Endothelial cell of umbilical vein (primary cell): ENCODE measurements around the gene GGT5. TPM values are rescaled to one million over a fixed set of nuclear protein-coding genes. Genes with fewer than 3 reads are reported as not detected.

Source experiments
- BruUV-seq: library from RNA; stranded (reverse); fragments of 400-500 nt; replicated peaks from 2 replicates; lab custom pipeline; 2021; lab: Mats Ljungman, UMichigan
- CTCF ChIA-PET: fragments of 300-600, 350-600 bp; sonication (Branson Sonifier 250); formaldehyde crosslinking; loops from one replicate; lab custom pipeline; 2021; ENCODE audit warnings: antibody characterized with exemption, inconsistent platforms; lab: Charles Lee
- POLR2A ChIA-PET: fragments of 300-600, 350-600 bp; sonication (Branson Sonifier 250); formaldehyde crosslinking; loops from one replicate; lab custom pipeline; 2021; ENCODE audit warnings: antibody characterized with exemption, inconsistent platforms; lab: Charles Lee
- DNase-seq: peaks from one replicate; pipeline ENCODE4 v3.0.0-alpha.2; 2011; ENCODE audit warnings: low read depth, low spot score
- FAIRE-seq: peaks from 2 replicates; lab custom pipeline; 2011; peaks lifted over from hg19 to GRCh38; lab: Jason Lieb, UNC
- H2AFZ ChIP-seq: 2 replicates; pipeline ENCODE4 v1.6.0; 2012; ENCODE audit warnings: low read depth, low read length, control low read depth, inconsistent platforms
- H3K27ac ChIP-seq: 2 replicates; pipeline ENCODE4 v1.5.1; 2011; ENCODE audit warnings: low read depth, mild to moderate bottlenecking, control low read depth, low read length, moderate library complexity; ENCODE audit not compliant: insufficient read depth
- H3K27me3 ChIP-seq, 2 experiments: 2 replicates each; pipeline versions ENCODE4 v1.6.0 to v1.6.1; 2011; ENCODE audit warnings: low read length in 2 of 2, mixed read lengths in 1 of 2; ENCODE audit not compliant: control insufficient read depth in 2 of 2, insufficient read depth in 2 of 2
- H3K36me3 ChIP-seq, 2 experiments: 2 replicates in 1 of 2; 3 replicates in 1 of 2; pipeline ENCODE4 v1.5.1; 2011; ENCODE audit warnings: low read length in 2 of 2, mild to moderate bottlenecking in 1 of 2, moderate library complexity in 1 of 2; ENCODE audit not compliant: control insufficient read depth in 2 of 2, insufficient read depth in 2 of 2; ENCODE audit errors: extremely low read depth in 1 of 2
- H3K4me1 ChIP-seq: 3 replicates; pipeline ENCODE4 v1.5.1; 2011; ENCODE audit warnings: mild to moderate bottlenecking, low read length; ENCODE audit not compliant: control insufficient read depth, insufficient read depth; ENCODE audit errors: extremely low read depth
- H3K4me2 ChIP-seq: 2 replicates; pipeline ENCODE4 v1.6.1; 2011; ENCODE audit warnings: low read length, control low read depth, mixed read lengths; ENCODE audit not compliant: insufficient read depth
- H3K4me3 ChIP-seq, 3 experiments: fragments of 200-600 bp in 1 of 3; sonication (generic), shearing (Covaris generic) in 1 of 3; replicated peaks in 1 of 3; 2 replicates each; pipeline ENCODE4 v1.5.1; 2011 to 2016; ENCODE audit warnings: control low read depth in 3 of 3, low read length in 3 of 3, mild to moderate bottlenecking in 2 of 3, inconsistent platforms in 1 of 3, low read depth in 1 of 3, moderate library complexity in 1 of 3; ENCODE audit not compliant: insufficient read depth in 1 of 3
- H3K79me2 ChIP-seq: 2 replicates; pipeline ENCODE4 v1.6.0; 2012; ENCODE audit warnings: low read length, inconsistent platforms; ENCODE audit not compliant: control insufficient read depth, insufficient read depth
- H3K9ac ChIP-seq: replicated peaks from 2 replicates; pipeline ENCODE3; 2011; ENCODE audit warnings: low read length, control low read depth; ENCODE audit not compliant: insufficient read depth; ENCODE audit errors: extremely low read depth
- H3K9me1 ChIP-seq: replicated peaks from 3 replicates; pipeline ENCODE4 v1.6.0; 2011; ENCODE audit warnings: mild to moderate bottlenecking, low read length; ENCODE audit not compliant: control insufficient read depth, insufficient read depth; ENCODE audit errors: extremely low read depth
- H3K9me3 ChIP-seq: replicated peaks from 2 replicates; pipeline ENCODE4 v1.5.1; 2012; ENCODE audit warnings: low read length, inconsistent platforms; ENCODE audit not compliant: control insufficient read depth, insufficient read depth
- H4K20me1 ChIP-seq: replicated peaks from 2 replicates; pipeline ENCODE3; 2011; ENCODE audit warnings: mild to moderate bottlenecking, low read length; ENCODE audit not compliant: control insufficient read depth, insufficient read depth; ENCODE audit errors: extremely low read depth
- CTCF ChIP-seq, 2 donors: IDR thresholded peaks; 1 replicate in 1 of 2; 2 replicates in 1 of 2; pipeline ENCODE4 v1.5.1; 2011; ENCODE audit warnings: low read length in 2 of 2, mild to moderate bottlenecking in 2 of 2, moderate library complexity in 2 of 2, control low read depth in 1 of 2, inconsistent platforms in 1 of 2, low read depth in 1 of 2; ENCODE audit not compliant: insufficient read depth in 1 of 2; ENCODE audit errors: extremely low read depth in 1 of 2
- EZH2 ChIP-seq: IDR thresholded peaks from 2 replicates; pipeline ENCODE4 v1.6.1; 2012; ENCODE audit warnings: borderline replicate concordance, low read depth, mild to moderate bottlenecking, moderate library complexity, low read length, inconsistent platforms; ENCODE audit not compliant: severe bottlenecking
- FOS ChIP-seq: IDR thresholded peaks from 2 replicates; pipeline ENCODE4 v1.6.1; 2011; ENCODE audit warnings: mild to moderate bottlenecking, low read length, moderate library complexity, borderline replicate concordance; ENCODE audit not compliant: insufficient read depth
- GATA2 ChIP-seq: IDR thresholded peaks from 2 replicates; pipeline ENCODE4 v1.7.0; 2011; ENCODE audit warnings: low read depth, mild to moderate bottlenecking, moderate library complexity, mixed read lengths, low read length; ENCODE audit not compliant: insufficient read length, insufficient read depth
- JUN ChIP-seq: IDR thresholded peaks from 2 replicates; pipeline ENCODE4 v1.6.1; 2011; ENCODE audit warnings: borderline replicate concordance, low read depth; ENCODE audit not compliant: insufficient read length, insufficient read depth
- MYC ChIP-seq: IDR thresholded peaks from one replicate; pipeline ENCODE4 v1.6.1; 2011; ENCODE audit warnings: mild to moderate bottlenecking, low read depth, low read length
- POLR2A ChIP-seq: IDR thresholded peaks from 2 replicates; pipeline ENCODE4 v1.6.1; 2012; ENCODE audit warnings: low read depth, mild to moderate bottlenecking, control low read depth, low read length
- POLR2AphosphoS5 ChIP-seq: IDR thresholded peaks from 2 replicates; pipeline ENCODE4 v1.6.1; 2012; ENCODE audit warnings: low read depth, mild to moderate bottlenecking, control low read depth, low read length, moderate library complexity; ENCODE audit not compliant: insufficient read depth
- dilution Hi-C: fragments of 300-500 bp; cut with MboI; formaldehyde crosslinking; loops from one replicate; pipeline ENCODE4 v1.15.0; 2019; ENCODE audit warnings: low sequenced_read_pairs; ENCODE audit not compliant: extremely low pct_ligation_motif_present
- intact Hi-C: fragments of 100-400 bp; cut with micrococcal nuclease; formaldehyde crosslinking; loops from one replicate; pipeline ENCODE4 v1.10.0; 2022
- polyA plus RNA-seq, 4 experiments: library from polyadenylated mRNA; depleted of rRNA in 3 of 4; stranded (reverse) in 3 of 4; unstranded in 1 of 4; fragments of >200 nt; gene quantifications; 2 replicates each; pipeline versions ENCODE4 v1.2.1 to v1.2.3, GENCODE V29; 2011 to 2012; ENCODE audit warnings: missing spikeins in 1 of 4
- total RNA-seq: library from RNA; stranded (reverse); gene quantifications from 2 replicates; pipeline ENCODE4 v1.2.3, GENCODE V29; 2021
- TF ChIP-seq, protein P1 (sequence below): IDR thresholded peaks from 2 replicates; pipeline ENCODE4 v1.6.1; 2011; ENCODE audit not compliant: insufficient read depth, insufficient read length

GGT5 gene
- total and polyA plus RNA-seq, 2 donors (not counting 3 experiments of a cell fraction or from before 2014, with no cell fraction given): 45.9 to 293 TPM

GRCh38 chr22:24185501-24186351, 59.2 kb downstream of the GGT5 start:
- no peaks in the 10 kb centered on the region for H4K20me1 ChIP-seq
- no peaks in the 10 kb centered on the region for H3K27me3 ChIP-seq
- ChIA-PET CTCF (no interaction called here), POLR2A (no interaction called here)
- H3K27ac ChIP-seq: no peak overlapping the region
- no peak overlapping the region for H3K9ac ChIP-seq
- H3K9me1 ChIP-seq: no peaks in the 10 kb centered on the region
- dilution Hi-C loops: no loop called here
- BruUV-seq: no TSS peak
- H3K36me3 ChIP-seq: no peaks in the 10 kb centered on the region
- FAIRE-seq (no peak), DNase-seq (no peak)
- no peaks in the 10 kb centered on the region for H3K79me2 ChIP-seq
- no peak overlapping the region for H2AFZ ChIP-seq
- TF ChIP-seq, protein P1, sequence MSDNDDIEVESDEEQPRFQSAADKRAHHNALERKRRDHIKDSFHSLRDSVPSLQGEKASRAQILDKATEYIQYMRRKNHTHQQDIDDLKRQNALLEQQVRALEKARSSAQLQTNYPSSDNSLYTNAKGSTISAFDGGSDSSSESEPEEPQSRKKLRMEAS: no peak
- TF ChIP-seq JUN (no peak), GATA2 (no peak), CTCF (IDR thresholded peaks at IDR 0.05; ENCODE audit: extremely low read depth in 1 of 2, insufficient read depth in 1 of 2, low read depth in 1 of 2, low read length in 2 of 2) (no peak), MYC (no peak), POLR2A (no peak), EZH2 (no peak), FOS (no peak), POLR2AphosphoS5 (no peak)
- peaks cover 9% of the 10 kb centered on the region for H3K4me1 ChIP-seq
- intact Hi-C loops: loop anchor here (10.0 kb wide), 1 partner anchor 339 kb away; no protein-coding TSS in a partner anchor
- no peak overlapping the region for H3K4me2 ChIP-seq
- no peak overlapping the region for H3K4me3 ChIP-seq
- no peaks in the 10 kb centered on the region for H3K9me3 ChIP-seq
